Inflammatory macrophage treated with lipopolysaccharide for 4 hours (primary cell): Measurements from ENCODE around the gene SEC14L2.
A peak's percentile ranks its signal among the peaks of the same experiment; 100 is the strongest.

Source experiments
- DNase-seq: peaks from one replicate; pipeline ENCODE4 v3.0.0-alpha.2; 2020

The SEC14L2 gene

GRCh38 chr22:30396871-30397655 lies at the start of gene SEC14L2:
SEC14L2 (plus strand) TSS chr22:30397018; CDS start chr22:30397117, 99 bp downstream.
- peak; percentile 31 for DNase-seq

- peak; percentile 10 for DNase-seq
Observed at GRCh38 chr22:30347255-30347892, 49.4 kb upstream of the SEC14L2 start.

- DNase-seq = no peak
Observed at GRCh38 chr22:30348404-30348803, 48.4 kb upstream of the SEC14L2 start.

- peak; percentile 47 for DNase-seq
Observed at GRCh38 chr22:30348809-30349208, 48.0 kb upstream of the SEC14L2 start.

- DNase-seq = no peak
Observed at GRCh38 chr22:30351226-30351625, 45.6 kb upstream of the SEC14L2 start.

GRCh38 chr22:30354644-30355043 lies 42.2 kb upstream of the SEC14L2 start:
- no peak for DNase-seq

- DNase-seq = peak; percentile 91
Observed at GRCh38 chr22:30356449-30357235, 40.2 kb upstream of the SEC14L2 start, which contains the start of the genes CCDC157 and SF3A1. CCDC157 (plus strand) TSS chr22:30357007; CDS start chr22:30366001, 8,994 bp downstream. SF3A1 (minus strand) TSS chr22:30356894; CDS start chr22:30356792, 102 bp downstream.

GRCh38 chr22:30357236-30357570 lies 39.6 kb upstream of the SEC14L2 start:
- DNase-seq = no peak

- DNase-seq = no peak
Observed at GRCh38 chr22:30357650-30358215, 39.1 kb upstream of the SEC14L2 start.

- DNase-seq = no peak
Observed at GRCh38 chr22:30358541-30358940, 38.3 kb upstream of the SEC14L2 start.

GRCh38 chr22:30361916-30362650 lies 34.7 kb upstream of the SEC14L2 start:
- no peak for DNase-seq

GRCh38 chr22:30362651-30363281 lies 34.1 kb upstream of the SEC14L2 start:
- no peak for DNase-seq

- DNase-seq = no peak
Observed at GRCh38 chr22:30365891-30366290, 30.9 kb upstream of the SEC14L2 start.

- no peak for DNase-seq
Observed at GRCh38 chr22:30368420-30368819, 28.4 kb upstream of the SEC14L2 start.

GRCh38 chr22:30370641-30371230 lies 26.1 kb upstream of the SEC14L2 start:
- no peak for DNase-seq

GRCh38 chr22:30371321-30371720 lies 25.5 kb upstream of the SEC14L2 start:
- DNase-seq = no peak

- DNase-seq = no peak
Observed at GRCh38 chr22:30371981-30372380, 24.8 kb upstream of the SEC14L2 start.

- DNase-seq = peak; percentile 62
Observed at GRCh38 chr22:30372915-30373314, 23.9 kb upstream of the SEC14L2 start.

GRCh38 chr22:30373331-30374325 lies 23.2 kb upstream of the SEC14L2 start:
- no peak for DNase-seq

- no peak for DNase-seq
Observed at GRCh38 chr22:30375312-30375849, 21.4 kb upstream of the SEC14L2 start.
